Measurements from ENCODE around the gene EGFR.
"Not testable (repeated sequence)": the region's sequence is repeated elsewhere in the genome, so short reads cannot be mapped to it uniquely, and the experiment has no call there.

Gene EGFR

DNA sequence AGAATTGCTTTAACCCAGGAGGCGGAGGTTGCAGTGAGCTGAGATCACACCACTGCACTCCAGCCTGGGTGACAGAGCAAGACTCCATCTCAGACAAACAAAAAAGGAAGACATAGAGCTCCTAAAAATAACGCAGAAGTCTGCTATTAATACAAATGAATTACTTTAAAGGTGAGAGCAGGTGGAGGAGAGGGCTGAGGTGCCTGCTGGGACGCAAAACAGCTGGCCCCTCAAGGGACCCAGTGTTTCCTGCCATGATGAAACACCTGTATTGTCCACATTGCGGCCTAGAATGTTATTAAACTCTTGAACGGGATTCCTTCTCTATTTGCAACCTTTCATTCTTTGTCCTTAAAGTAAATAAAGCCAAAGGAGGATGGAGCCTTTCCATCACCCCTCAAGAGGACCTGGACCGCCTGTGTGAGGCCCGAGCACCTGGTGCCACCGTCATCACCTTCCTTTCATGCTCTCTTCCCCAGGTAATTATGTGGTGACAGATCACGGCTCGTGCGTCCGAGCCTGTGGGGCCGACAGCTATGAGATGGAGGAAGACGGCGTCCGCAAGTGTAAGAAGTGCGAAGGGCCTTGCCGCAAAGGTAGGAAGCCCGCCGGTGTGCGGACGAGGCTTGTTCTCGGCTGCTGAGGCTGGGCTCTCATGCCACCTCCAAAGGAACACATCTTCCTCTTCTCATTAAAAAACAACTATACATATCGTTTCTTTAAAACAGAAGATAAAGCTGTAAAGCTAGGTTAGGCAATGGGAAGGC lies 136.7 kb downstream of the EGFR start:
- DNase-seq = no peak

DNA sequence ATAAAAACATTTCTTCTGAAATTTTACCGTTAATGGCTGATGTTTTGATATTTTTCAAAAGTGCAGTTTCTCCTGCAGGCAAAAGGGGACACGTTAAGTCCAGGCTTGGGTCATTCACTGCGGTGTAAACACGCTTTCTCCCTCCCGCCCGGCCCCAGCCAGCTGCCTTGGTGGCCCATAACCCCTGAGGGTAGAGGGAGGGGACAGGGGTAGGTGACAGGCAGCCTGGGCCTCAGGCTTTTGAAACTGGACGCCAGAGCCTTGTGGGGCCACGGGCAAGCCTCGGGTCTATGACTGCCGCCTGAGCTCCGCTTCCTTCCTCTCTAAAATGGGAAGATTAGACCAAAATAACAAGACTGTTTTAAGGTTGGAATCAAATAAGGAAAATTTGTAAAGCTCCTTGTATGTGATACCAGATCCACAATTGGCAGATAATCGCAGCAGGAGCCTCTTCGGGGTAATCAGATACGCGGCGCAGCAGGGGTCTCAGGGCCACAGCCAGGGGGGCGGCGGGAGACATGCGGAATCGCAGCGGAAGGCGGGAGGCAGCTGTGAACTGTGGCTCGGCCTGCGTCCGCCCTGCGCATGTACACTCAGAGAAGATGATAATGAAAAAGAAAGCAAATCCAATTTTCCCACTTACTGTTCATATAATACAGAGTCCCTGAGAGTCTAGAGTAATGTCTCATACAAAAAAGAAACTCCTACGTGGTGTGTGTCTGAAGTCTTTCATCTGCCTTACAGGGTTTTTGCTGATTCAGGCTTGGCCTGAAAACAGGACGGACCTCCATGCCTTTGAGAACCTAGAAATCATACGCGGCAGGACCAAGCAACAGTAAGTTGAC lies 138.3 kb downstream of the EGFR start:
- DNase-seq = no peak

DNA sequence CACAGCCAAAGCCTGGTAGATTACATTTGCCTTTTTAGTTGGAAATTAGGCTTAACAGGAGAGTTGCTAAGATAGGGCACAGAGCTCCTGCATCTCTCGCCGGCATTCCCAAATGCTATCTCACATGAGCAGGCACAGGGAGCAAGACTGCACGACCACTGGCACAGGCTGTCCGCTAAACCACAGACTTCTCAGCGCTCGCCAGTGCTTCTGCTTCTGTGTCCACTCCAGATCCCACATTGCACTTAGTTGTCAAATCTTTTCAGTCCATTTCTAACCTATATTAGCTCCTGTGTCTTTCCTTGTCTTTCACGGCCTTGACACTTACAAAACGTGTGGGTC lies 138.9 kb downstream of the EGFR start:
- DNase-seq = no peak

DNA sequence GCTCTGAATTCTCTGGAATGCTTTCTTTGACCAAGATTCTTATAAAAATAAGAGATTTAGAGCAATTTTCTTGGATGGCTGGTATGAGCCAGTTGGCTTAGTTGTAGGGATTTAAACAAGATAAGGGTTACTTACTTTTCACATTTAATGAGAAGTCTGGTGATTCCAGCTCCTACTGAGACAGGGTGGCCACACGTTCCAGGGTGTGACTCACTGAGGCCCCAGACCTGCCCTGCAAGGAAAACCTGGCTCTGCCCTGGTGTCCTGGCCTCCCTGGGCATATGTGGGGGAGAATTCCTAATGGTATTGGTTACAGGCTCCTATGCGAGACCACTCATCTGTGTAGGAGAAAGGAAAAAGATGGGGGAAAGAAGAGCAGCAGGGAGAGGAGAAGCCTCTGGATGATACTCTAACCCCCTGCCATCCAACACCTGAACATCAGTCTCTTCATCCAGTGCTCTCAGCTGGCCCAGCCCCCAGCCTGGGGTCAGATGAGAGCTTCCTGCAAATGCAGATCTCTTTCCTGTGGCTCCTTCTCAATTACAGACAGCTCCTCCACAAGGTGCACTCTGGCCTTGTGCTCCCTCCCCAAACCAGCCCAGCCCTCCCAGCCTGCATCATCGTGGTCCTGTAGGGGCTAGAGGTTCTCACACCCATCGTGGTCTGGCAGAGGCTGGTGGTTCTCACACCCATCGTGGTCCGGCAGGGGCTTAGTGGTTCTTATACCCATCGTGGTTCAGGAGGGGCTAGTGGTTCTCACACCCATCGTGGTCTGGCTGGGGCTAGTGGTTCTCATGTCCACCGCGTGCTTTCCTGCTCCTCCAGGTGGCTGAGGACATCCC lies 139.9 kb downstream of the EGFR start:
- DNase-seq = no peak

DNA sequence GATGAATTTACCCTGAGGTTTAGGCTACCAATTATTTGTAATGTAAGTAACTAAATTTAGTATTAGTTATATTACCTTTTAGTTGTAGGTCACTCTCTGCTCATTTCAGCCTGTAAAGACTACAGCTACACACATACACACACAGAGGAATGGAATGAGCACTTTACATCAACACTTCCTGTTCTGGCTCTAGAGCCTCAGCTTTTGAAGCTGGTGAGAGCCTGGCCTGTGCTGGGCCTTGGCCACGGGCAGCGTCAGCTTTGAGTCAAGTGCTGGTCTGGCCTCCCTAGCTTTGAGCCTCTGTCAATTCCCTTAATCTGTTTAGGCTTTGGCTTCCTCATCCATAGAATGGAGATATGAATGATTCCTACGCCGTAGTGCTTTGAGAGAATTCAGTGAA lies 141.7 kb downstream of the EGFR start:
- DNase-seq = no peak

DNA sequence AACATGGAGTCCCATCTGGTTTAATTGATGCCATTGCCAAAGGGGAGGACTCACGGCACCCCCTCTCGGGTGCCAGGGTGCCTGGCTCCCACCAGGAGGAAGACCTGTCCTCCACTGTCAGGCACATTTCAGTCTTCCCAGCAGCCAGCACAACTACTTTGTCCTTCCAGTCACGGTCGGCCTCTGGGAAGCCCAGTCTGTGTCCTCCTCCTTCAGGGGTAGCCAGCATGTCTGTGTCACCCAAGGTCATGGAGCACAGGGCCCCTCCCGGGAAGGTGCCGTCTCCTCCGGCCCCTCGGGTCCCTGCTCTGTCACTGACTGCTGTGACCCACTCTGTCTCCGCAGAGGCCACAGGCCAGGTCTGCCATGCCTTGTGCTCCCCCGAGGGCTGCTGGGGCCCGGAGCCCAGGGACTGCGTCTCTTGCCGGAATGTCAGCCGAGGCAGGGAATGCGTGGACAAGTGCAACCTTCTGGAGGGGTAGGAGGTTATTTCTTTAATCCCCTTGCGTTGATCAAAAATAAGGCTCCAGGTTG lies 142.4 kb downstream of the EGFR start:
- no peak for DNase-seq

DNA sequence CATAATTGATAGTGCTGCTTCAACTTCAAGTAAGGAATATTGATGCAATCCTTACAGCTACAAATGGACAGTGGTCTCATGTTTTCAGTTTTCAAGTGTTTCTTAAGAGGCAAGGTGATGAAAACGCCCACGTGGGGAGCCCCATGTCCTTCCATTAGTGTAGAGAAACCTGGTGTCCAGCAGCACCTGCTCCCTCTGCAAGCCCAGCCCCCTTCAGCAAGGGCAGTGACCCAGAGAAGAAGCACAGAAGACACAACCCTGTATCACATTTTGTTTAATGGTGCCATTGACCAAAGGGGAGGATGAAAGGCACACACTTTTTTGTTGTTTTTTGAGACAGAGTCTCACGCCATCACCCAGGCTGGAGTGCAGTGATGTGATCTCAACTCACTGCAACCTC lies 143.7 kb downstream of the EGFR start:
- DNase-seq = no peak

DNA sequence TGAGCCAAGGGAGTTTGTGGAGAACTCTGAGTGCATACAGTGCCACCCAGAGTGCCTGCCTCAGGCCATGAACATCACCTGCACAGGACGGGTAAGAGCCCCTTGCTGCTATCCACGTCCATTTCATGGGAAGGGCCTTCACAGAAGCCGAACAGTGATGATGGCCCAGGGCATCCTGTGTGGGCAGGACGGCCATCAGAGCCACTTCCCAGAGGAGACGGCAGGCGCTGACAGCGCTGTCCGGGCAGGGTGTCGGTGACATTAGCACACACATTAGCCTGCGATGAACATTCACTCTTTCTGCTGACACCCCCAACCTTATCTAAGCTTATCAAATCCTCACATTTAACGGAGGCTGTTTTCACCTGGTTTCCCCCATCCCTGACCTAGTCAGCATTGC lies 144.9 kb downstream of the EGFR start:
- no peak for DNase-seq

DNA sequence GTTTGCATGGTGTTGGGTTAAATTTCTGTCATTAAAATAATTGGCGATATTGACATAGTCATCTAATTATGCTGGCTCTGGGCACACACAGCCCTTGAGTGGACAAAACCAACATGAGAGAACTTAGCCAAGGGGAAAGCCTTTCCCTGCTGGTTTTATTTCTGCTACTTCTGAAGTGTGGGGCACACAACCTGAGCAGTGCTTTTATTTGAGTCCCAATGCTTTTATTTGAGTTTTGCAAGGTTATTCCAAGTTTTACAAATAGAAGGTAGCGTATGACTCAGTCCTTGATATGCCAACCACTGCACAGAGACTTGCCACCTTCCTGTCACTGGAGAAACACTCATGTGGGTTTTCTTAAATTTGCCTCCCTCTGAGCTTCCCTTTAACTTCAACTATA lies 145.7 kb downstream of the EGFR start:
- DNase-seq = no peak

DNA sequence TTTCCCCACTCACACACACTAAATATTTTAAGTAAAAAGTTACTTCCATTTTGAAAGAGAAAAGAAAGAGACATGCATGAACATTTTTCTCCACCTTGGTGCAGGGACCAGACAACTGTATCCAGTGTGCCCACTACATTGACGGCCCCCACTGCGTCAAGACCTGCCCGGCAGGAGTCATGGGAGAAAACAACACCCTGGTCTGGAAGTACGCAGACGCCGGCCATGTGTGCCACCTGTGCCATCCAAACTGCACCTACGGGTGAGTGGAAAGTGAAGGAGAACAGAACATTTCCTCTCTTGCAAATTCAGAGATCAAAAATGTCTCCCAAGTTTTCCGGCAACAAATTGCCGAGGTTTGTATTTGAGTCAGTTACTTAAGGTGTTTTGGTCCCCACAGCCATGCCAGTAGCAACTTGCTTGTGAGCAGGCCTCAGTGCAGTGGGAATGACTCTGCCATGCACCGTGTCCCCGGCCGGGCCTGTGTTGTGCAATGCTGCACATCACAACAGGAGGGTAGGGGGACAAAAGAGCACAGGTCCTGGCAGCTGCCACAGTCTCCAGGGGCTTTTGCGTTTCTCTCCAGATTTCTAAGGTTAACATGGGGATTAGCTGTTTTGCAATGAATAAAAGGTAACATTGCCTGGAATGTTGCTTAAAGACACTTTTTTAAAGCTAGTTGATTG lies 146.5 kb downstream of the EGFR start:
- no peak for DNase-seq

DNA sequence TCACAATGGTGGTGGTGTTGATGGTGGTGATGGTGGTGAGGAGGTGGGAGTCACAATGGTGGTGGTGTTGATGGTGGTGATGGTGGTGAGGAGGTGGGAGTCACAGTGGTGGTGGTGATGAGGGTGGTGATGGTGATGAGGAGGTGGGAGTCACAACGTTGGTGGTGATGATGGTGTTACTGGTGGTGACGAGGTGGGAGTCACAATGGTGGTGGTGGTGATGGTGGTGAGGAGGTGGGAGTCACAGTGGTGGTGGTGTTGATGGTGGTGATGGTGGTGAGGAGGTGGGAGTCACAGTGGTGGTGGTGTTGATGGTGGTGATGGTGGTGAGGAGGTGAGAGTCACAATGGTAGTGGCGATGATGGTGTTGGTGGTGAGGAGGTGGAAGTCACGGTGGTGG lies 148.5 kb downstream of the EGFR start:
- not testable (repeated sequence) for DNase-seq

DNA sequence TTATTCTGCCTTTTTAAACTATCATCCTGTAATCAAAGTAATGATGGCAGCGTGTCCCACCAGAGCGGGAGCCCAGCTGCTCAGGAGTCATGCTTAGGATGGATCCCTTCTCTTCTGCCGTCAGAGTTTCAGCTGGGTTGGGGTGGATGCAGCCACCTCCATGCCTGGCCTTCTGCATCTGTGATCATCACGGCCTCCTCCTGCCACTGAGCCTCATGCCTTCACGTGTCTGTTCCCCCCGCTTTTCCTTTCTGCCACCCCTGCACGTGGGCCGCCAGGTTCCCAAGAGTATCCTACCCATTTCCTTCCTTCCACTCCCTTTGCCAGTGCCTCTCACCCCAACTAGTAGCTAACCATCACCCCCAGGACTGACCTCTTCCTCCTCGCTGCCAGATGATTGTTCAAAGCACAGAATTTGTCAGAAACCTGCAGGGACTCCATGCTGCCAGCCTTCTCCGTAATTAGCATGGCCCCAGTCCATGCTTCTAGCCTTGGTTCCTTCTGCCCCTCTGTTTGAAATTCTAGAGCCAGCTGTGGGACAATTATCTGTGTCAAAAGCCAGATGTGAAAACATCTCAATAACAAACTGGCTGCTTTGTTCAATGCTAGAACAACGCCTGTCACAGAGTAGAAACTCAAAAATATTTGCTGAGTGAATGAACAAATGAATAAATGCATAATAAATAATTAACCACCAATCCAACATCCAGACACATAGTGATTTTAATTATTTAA lies 151.7 kb downstream of the EGFR start:
- no peak for DNase-seq

DNA sequence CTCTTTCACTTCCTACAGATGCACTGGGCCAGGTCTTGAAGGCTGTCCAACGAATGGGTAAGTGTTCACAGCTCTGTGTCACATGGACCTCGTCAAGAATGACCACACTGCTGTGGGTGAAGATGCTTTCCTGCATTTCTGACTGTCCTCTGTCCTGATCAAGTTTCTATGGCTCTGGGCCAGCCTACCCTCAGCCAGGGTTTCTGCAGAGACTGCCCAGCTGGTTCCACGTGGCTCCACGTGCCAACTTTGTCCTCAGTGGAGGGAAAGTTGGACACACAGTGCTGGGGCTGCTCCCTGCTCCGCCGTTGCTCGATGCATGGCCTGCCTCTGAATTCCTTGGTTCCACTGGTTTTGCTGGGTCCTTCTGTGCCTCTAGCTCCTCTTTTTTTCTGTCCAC lies 152.3 kb downstream of the EGFR start:
- DNase-seq = no peak

DNA sequence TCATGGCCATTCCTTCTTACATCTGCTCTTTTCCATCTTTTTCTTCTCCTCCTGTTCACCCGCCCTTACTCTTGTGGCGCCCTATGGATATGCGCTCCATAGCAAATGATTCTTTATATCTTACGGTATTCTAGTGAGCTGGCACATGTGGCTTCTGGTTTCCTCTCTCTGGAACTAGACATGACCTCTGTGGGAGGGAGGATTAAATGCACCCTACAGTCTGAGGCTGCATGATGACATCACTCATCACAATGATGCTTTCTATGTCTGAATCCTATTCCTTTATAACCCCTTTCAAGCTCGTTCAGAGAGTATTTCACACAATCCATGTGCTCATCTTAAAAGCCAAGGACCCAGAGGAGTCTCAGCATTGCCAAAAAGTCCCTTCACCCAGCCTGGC lies 153.3 kb downstream of the EGFR start:
- DNase-seq = no peak

DNA sequence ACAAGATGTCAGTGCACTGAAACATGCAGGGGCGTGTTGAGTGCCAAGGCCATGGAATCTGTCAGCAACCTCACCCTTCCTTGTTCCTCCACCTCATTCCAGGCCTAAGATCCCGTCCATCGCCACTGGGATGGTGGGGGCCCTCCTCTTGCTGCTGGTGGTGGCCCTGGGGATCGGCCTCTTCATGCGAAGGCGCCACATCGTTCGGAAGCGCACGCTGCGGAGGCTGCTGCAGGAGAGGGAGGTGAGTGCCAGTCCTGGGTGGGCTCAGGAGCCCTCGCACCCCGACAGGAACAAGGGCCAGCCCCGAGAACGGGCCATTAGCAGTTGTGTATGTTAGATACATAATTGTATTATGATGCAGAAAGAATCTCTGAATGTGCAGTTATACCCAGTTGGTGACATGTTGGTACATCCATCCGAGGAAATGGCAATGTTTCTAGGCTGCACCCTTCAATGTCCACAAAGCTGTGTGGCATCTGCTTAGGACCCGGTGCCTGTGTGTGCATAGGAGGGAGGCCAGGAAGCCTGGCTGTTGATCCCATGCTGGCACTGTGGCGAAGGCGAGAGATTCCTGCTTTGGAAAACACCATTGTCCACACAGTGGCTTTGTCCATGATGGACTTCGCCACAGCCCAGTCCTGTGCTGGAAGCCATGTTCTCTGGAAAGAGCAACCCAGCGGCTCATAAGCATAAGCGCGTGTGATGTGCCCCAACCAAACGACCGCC lies 154.2 kb downstream of the EGFR start:
- DNase-seq = no peak

DNA sequence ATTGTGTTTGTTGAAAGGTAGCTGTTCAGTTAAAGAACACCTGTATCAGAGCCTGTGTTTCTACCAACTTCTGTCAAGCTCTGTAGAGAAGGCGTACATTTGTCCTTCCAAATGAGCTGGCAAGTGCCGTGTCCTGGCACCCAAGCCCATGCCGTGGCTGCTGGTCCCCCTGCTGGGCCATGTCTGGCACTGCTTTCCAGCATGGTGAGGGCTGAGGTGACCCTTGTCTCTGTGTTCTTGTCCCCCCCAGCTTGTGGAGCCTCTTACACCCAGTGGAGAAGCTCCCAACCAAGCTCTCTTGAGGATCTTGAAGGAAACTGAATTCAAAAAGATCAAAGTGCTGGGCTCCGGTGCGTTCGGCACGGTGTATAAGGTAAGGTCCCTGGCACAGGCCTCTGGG lies 154.9 kb downstream of the EGFR start:
- no peak for DNase-seq

DNA sequence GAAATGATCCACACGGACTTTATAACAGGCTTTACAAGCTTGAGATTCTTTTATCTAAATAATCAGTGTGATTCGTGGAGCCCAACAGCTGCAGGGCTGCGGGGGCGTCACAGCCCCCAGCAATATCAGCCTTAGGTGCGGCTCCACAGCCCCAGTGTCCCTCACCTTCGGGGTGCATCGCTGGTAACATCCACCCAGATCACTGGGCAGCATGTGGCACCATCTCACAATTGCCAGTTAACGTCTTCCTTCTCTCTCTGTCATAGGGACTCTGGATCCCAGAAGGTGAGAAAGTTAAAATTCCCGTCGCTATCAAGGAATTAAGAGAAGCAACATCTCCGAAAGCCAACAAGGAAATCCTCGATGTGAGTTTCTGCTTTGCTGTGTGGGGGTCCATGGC lies 155.6 kb downstream of the EGFR start:
- no peak for DNase-seq

DNA sequence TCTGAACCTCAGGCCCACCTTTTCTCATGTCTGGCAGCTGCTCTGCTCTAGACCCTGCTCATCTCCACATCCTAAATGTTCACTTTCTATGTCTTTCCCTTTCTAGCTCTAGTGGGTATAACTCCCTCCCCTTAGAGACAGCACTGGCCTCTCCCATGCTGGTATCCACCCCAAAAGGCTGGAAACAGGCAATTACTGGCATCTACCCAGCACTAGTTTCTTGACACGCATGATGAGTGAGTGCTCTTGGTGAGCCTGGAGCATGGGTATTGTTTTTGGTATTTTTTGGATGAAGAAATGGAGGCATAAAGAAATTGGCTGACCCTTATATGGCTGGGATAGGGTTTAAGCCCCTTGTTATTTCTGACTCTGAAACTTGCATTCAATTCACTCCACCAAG lies 156.0 kb downstream of the EGFR start:
- DNase-seq = no peak

DNA sequence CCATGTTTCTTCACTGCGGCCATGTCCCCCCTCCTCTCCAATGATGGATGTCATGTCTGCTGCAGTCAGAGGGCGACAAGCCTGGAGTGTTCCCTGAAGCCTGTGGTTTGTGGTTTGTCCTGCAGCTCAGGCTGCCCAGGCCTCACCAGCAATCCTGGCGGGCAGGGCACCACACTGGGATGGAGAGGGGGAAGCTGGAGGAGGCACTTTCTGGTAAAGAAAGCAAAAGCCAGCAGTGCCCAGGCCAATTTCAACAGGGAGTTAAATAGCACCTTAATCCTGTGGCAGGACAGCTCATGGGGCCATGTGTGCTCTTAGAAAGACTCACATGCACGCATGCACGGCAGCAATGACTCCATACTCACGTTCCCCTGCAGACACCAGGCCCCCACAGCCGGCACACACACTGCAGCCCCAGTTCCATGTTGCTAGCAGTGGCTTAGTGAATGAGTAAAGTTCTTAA lies 158.3 kb downstream of the EGFR start:
- DNase-seq = no peak

DNA sequence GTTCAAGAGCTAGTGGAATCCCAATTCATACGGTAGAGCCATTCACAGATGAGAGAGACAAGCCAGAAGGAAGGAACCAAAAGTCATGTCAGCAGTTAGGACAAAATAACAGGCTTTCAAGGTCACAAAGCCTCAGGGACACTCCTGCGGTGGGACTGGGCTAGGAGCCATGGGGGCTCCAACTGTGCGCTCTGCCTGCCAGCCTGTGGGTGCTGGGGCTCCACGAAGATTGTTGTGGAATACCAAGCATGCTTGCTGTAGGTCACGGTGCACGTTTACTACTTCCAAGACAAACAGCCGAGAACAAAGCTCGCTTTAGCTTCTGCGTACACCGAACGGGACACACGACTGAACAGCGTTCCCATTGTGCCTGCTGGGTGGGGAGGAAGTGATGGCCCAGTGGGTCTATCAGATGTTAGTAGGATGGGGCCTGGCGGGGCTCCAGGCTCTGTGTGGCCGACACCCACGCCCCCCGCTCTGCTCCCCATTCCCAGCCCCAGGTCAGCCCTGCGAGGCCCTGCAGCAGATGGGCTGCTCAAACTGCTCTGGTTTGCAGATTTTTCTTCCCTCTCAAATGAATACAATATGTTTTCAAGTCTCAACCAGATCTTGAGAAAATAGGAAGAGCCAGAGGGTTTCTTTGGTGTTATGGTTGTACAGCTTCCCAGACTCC lies 158.9 kb downstream of the EGFR start:
- DNase-seq = no peak

Data from AML-193 (cell line).